Gastroesophageal sphincter (tissue), 4 donors: ENCODE results near the gene AKAP12. TPM values are rescaled to one million over a fixed set of nuclear protein-coding genes. Genes with fewer than 3 reads are reported as not detected.
A peak's percentile ranks its signal among the peaks of the same experiment; 100 is the strongest.

ENCODE experiments used
- ATAC-seq: fragments of 150-250 bp; one replicate; pipeline ENCODE4 v1.9.1; 2016; ENCODE audit warnings: mild to moderate bottlenecking, moderate library complexity
- H3K27ac ChIP-seq, 4 donors: fragments of 200-600 bp; sonication (generic) in 3 of 4; 1 replicate in 3 of 4; 2 replicates in 1 of 4; pipeline ENCODE4 v1.5.1; 2016 to 2019
- H3K27me3 ChIP-seq: fragments of 200-600 bp; sonication (generic); one replicate; pipeline ENCODE4 v1.5.1; 2019
- H3K36me3 ChIP-seq, 2 donors: fragments of 200-600 bp; sonication (generic); one replicate each; pipeline ENCODE4 v1.5.1; 2019; ENCODE audit warnings: control low read depth in 1 of 2
- H3K4me1 ChIP-seq, 3 donors: fragments of 200-600 bp; sonication (generic); 1 replicate in 2 of 3; 2 replicates in 1 of 3; pipeline ENCODE4 v1.5.1; 2016 to 2019; ENCODE audit warnings: control low read depth in 2 of 3
- H3K4me3 ChIP-seq, 2 donors: fragments of 200-600 bp; sonication (generic); one replicate each; pipeline ENCODE4 v1.5.1; 2019; ENCODE audit warnings: mild to moderate bottlenecking in 1 of 2, moderate library complexity in 1 of 2
- H3K9me3 ChIP-seq, 3 donors: fragments of 200-600 bp; sonication (generic); one replicate each; pipeline ENCODE4 v1.5.1; 2017 to 2019; ENCODE audit warnings: control low read depth in 2 of 3
- CTCF ChIP-seq, 4 experiments: fragments of 200-600 bp in 2 of 4; fragments of 450-650 bp in 2 of 4; sonication (generic) in 1 of 4; IDR thresholded peaks; one replicate each; pipeline ENCODE4 v1.5.1; 2017 to 2019; ENCODE audit warnings: antibody characterized with exemption in 4 of 4, mild to moderate bottlenecking in 2 of 4, moderate library complexity in 2 of 4
- EP300 ChIP-seq: sonication (generic); formaldehyde crosslinking; IDR thresholded peaks from one replicate; pipeline ENCODE4 v1.6.1; 2017; ENCODE audit warnings: antibody characterized with exemption, mild to moderate bottlenecking
- POLR2A ChIP-seq, 2 donors: fragments of 450-650 bp; IDR thresholded peaks; one replicate each; pipeline ENCODE4 v1.6.1; 2017; ENCODE audit warnings: antibody characterized with exemption in 2 of 2, mild to moderate bottlenecking in 2 of 2, moderate library complexity in 1 of 2
- POLR2AphosphoS5 ChIP-seq: sonication (generic); formaldehyde crosslinking; IDR thresholded peaks from one replicate; pipeline ENCODE4 v1.6.1; 2017; ENCODE audit warnings: antibody characterized with exemption
- WGBS, 2 donors: methylation state at CpG; one replicate each; pipeline ENCODE4 v1.1.5; 2018; ENCODE audit warnings: low coverage in 1 of 2; 5-methylcytosine and 5-hydroxymethylcytosine counted together
- total RNA-seq, 4 donors: library from RNA; depleted of rRNA; stranded (reverse); fragments of >200 nt; gene quantifications; one replicate each; pipeline ENCODE4 v1.1.0, GENCODE V29; 2016

AKAP12 gene
- total RNA-seq, 4 donors from 2014 or later, result 150 to 245 (median 185) TPM

DNA sequence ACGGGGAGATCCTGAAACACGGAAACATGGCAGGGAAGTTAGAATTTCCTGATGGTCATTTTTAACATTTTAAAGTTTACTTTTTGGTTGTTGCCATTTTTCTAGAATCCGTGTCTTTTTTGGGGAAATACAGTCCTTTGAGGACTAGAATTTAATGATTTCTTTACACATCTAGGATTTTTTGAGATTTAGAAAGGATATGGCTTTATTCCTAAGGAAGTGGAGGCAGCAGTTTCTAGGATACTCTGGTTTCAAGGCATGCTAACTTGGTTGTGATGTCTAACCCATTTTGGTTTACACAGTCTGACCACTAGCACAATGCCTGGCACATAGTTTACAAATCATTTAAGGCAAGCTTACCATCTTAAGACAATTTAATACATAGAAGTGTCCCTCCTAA, 152.7 kb downstream of the AKAP12 start:
- 3 to 4% methylated on average over 3 of the region's 3 CpGs for WGBS, 2 donors
- Histone ChIP-seq H3K36me3 (no peaks in the 10 kb centered on the region), H3K27ac (peak overlapping the region in 3 of 4 donors; percentile 98 to 100 (median 100)), H3K27me3 (no peaks in the 10 kb centered on the region), H3K4me1 (peaks cover 7 to 73% (median 17%) of the 10 kb centered on the region in 3 donors), H3K4me3 (peak overlapping the region; percentile 94 to 100), H3K9me3 (no peaks in the 10 kb centered on the region)
- TF ChIP-seq POLR2AphosphoS5 (no peak), CTCF (IDR thresholded peaks at IDR 0.05) (no peak), POLR2A (IDR thresholded peaks at IDR 0.05) (no peak), EP300 (no peak)
- ATAC-seq, result no peak

DNA sequence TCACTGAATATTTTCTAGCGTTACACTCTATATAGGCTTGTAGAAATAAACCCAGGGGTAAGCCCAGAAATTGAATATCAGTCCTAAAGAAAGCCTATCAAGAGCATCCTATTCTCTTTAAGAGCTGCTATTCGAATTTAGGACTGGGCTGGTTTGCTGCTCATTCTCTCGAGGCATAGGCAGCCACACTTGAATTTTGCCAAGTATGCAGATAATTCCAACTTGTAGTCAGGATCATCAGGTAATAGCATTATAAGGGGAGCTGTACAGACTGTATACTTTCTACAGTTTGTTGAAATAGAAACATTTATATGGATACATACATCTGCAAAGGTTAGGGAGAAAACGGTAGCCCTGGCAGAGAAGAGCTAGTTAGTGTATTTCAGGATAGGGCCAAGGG, 153.6 kb downstream of the AKAP12 start:
- H3K9me3 ChIP-seq, result no peaks in the 10 kb centered on the region
- 48% methylated on average over 4 of the region's 4 CpGs for WGBS, 2 donors
- ATAC-seq, result no peak
- H3K27ac ChIP-seq, result peak overlapping the region in 1 of 4 donors; percentile 100
- TF ChIP-seq POLR2AphosphoS5 (no peak), EP300 (no peak), CTCF (IDR thresholded peaks at IDR 0.05) (no peak), POLR2A (IDR thresholded peaks at IDR 0.05) (no peak)
- no peaks in the 10 kb centered on the region for H3K27me3 ChIP-seq
- no peaks in the 10 kb centered on the region for H3K36me3 ChIP-seq
- H3K4me3 ChIP-seq, result no peak overlapping the region
- peaks cover 7 to 71% (median 17%) of the 10 kb centered on the region in 3 donors for H3K4me1 ChIP-seq

GRCh38 chr6:151399679-151400078, 159.9 kb downstream of the AKAP12 start:
- Histone ChIP-seq H3K27ac (no peak overlapping the region), H3K4me1 (peaks cover 0 to 48% (median 0%) of the 10 kb centered on the region in 3 donors), H3K4me3 (no peak overlapping the region), H3K36me3 (peaks cover 0 to 14% of the 10 kb centered on the region in 2 donors), H3K27me3 (no peaks in the 10 kb centered on the region), H3K9me3 (no peaks in the 10 kb centered on the region)
- WGBS, 2 donors, result 80 to 97% methylated on average over 2 to 3 of the region's 3 CpGs
- ATAC-seq, result no peak
- TF ChIP-seq POLR2AphosphoS5, result no peak
- no peak for TF ChIP-seq CTCF (IDR thresholded peaks at IDR 0.05)
- TF ChIP-seq EP300, result no peak
- no peak for TF ChIP-seq POLR2A (IDR thresholded peaks at IDR 0.05)

GRCh38 chr6:151400473-151400872, 160.7 kb downstream of the AKAP12 start:
- Histone ChIP-seq H3K4me1 (peaks cover 0 to 40% (median 0%) of the 10 kb centered on the region in 3 donors), H3K36me3 (peaks cover 0 to 21% of the 10 kb centered on the region in 2 donors), H3K27me3 (no peaks in the 10 kb centered on the region), H3K9me3 (no peaks in the 10 kb centered on the region), H3K4me3 (no peak overlapping the region), H3K27ac (no peak overlapping the region)
- WGBS, 2 donors, result 20 to 76% methylated on average over 1 to 6 of the region's 6 CpGs
- ATAC-seq, result no peak
- TF ChIP-seq POLR2A (IDR thresholded peaks at IDR 0.05) (no peak), CTCF (IDR thresholded peaks at IDR 0.05) (no peak), EP300 (no peak), POLR2AphosphoS5 (no peak)

- no peak overlapping the region for H3K4me3 ChIP-seq
- H3K4me1 ChIP-seq, result peaks cover 0 to 34% (median 0%) of the 10 kb centered on the region in 3 donors
- no peak for ATAC-seq
- peaks cover 0 to 23% of the 10 kb centered on the region in 2 donors for H3K36me3 ChIP-seq
- no peak overlapping the region for H3K27ac ChIP-seq
- WGBS, 2 donors, result 86 to 89% methylated on average over 1 of the region's 1 CpG
- TF ChIP-seq CTCF (IDR thresholded peaks at IDR 0.05) (no peak), EP300 (no peak), POLR2A (IDR thresholded peaks at IDR 0.05) (no peak), POLR2AphosphoS5 (no peak)
- H3K27me3 ChIP-seq, result no peaks in the 10 kb centered on the region
- no peaks in the 10 kb centered on the region for H3K9me3 ChIP-seq
Measured at GRCh38 chr6:151402228-151402627, 162.5 kb downstream of the AKAP12 start.
